Smooth muscle cell of the pulmonary artery (primary cell): ENCODE data around the gene ZNF430. TPM values are rescaled to one million over a fixed set of nuclear protein-coding genes. Genes with fewer than 3 reads are reported as not detected.

ENCODE experiments used
- total RNA-seq: library from RNA; depleted of rRNA; stranded (reverse); fragments of >200 nt; gene quantifications from 2 replicates; pipeline ENCODE4 v1.2.3, GENCODE V29; 2014

Gene ZNF430
- total RNA-seq: 6.8 and 7.0 TPM in 2 replicates

DNA sequence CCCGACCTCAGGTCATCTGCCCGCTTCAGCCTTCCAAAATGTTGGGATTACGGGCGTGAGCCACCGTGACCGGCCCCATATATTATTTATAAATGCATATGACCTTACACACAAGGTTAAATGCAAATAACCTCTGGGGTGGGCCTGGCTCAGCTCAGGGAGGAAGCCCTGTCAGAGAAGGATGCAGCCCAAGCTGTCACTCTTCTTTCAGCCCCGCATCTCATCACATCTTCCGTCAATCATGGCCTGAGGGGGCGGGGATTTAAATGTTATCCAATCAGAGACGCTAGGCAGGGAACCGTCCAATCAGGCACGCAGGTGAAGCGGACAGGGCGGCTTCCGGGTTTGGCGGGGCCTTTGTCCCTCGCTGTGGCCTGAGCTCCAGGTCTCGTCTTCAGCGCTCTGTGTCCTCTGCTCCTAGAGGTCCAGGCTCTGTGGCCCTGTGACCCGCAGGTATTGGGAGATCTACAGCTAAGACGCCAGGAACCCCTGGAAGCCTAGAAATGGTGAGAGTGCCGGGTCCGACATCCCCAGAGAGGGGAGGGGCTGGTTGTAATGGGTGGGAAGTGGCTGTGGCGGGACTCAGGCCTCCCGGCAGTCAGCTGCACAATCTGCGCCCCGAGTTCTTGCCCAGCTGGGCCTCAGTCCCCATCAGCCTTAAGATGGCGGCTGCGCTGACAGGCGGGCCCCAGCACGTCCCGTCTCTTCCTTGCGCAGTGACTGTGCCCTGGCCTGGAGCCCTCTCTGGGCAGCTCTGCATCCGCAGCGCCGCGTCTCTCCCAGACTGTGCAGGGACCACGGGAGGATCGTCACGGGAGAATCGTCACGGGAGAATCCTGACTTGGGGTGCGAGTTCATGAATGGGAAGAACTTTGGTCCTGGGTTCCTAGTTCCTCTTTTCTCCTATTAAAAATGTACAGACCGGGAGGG is at the start of gene ZNF430:
Gene ZNF430 (plus strand): TSS at position 360 of the 930 bp plus-strand sequence. CDS start 144 bp downstream, at position 504.

DNA sequence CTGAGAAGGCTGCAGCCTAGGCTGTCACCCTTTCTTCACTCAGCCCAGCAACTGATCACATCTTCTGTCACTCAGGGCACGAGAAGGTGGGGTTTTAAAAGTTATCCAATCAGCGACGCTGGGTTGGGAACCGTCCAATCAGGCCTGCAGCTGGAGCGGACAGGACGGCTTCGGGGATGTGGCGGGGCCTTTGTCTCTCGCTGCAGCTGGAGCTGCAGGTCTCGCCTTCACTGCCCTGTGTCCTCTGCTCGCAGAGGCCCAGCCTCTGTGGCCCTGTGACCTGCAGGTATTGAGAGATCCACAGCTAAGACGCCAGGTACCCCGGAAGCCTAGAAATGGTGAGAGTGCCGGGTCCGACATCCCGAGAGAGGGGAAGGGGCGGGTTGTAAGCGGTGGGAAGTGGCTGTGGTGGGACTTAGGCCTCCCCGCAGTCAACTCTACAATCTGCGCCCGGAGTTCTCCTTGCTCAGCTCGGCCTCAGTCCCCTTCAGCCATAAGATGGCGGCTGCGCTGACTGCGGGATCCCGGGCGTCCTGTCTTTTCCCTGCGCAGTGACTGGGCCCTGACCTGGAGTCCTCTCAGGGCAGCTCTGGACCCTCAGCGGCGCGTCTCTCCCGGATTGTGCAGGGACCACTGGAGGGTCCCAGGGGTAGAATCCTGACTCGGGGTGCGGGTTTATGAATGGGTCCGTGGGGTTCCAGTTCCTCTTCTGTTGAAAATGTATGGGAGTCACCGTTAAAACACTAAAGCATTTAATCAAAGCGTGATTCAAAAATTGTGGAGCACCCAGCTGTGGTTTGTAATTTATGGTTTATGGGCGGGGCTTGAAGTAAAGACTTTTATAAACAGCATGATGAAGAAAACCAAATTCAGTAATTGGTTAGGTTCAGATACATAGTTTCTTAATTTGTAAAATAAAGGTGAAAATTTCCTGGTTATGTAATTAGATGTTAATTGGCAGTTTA is 61.8 kb downstream of the ZNF430 start, which contains the start of gene ZNF714:
Gene ZNF714 (plus strand): TSS at position 193 of the 965 bp plus-strand sequence. CDS start 16,066 bp downstream, outside the sequence.

Other genes starting within 250 kb of the ZNF430 start
- gene ZNF66, start 244.4 kb upstream of the ZNF430 start, total RNA-seq: 1.4 and 1.5 TPM in 2 replicates
- 3.4 and 3.9 TPM in 2 replicates for gene ZNF85, start 97.4 kb upstream of the ZNF430 start, total RNA-seq
- 1.7 and 4.8 TPM in 2 replicates for gene ZNF714, start 61.5 kb downstream of the ZNF430 start, total RNA-seq
- gene ZNF431, start 121.4 kb downstream of the ZNF430 start, total RNA-seq: 5.7 and 7.7 TPM in 2 replicates